NCI-H187 (cell line): ENCODE results near the gene RAX.

ENCODE experiments used
- DNase-seq, 2 experiments: peaks; one replicate each; lab custom pipeline; 2025; lab: John Stamatoyannopoulos, UW

The RAX gene

DNA sequence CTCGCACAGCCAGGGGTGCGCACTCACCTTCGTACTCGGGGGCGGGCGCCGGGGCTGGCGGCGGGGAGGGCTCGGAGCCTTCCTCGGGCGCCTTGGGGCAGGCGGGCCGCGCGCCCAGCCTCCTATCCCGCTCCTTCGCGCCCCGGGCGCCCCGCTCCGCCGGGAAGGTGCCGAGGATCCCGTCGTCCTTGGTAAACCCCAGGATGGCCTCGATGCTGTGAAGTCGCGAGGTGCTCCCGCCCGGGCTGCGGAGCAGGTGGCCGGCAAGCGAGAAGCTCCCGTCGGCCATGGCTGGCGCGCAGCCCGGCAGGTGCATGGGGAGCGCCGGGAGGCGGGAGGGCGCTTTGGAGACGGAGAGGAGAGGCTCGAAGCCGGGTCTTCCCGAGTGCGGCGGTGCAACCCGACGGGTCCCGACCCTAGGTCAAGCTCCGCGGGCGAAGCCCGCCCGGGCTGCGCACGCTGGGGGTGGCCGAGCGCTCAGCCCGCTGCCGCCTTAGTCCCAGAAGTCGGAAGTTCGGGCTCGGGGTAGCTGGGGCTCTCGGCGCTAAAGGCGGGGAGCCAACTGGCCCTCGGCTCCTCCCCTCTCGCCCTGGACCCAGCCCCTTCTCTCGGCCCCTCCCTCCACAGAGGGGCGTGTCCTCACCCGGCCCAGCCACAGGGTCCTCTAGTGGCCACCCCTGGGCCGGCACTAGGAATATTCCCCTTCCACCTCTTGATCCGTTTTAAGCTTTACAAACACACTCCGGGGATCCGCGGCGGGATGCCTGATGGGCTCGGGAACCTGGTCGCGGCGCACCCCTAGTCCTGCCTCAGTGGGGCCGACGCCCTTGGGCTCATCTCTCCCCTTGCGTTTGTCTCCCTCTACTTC is at the start of gene RAX:
RAX (minus strand) TSS at position 564 of the 868 bp plus-strand sequence; CDS start at position 316, 248 bp downstream.
- no peak for DNase-seq

DNA sequence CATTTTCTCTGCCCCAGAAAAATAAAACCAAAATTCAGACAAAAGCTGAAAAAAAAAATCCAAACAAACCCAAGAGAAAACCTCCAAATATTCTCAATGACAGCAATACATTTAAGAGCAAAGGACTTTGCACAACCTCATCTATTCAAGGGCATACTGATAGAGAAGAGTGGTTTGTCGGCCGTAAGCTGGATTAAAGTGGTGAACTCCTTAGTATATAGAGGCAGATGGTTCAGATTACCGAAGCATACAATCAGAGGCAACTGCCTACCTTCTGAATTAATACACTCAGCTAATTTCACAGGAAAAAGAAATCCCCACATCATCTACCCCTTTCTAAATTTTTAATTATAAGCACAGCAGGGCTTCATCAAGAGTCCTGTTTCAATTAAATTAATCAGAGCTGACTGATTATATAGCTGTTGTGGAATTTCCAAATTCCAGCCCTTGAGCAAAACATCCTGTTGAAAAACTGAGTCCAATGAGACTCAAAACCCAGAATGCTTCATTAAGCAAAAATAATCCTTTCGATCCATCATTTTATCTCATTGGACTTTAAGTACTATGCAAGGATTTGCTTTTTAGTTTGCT is 45.3 kb upstream of the RAX start, which contains the start of gene CPLX4:
CPLX4 (minus strand) TSS at position 190 of the 591 bp plus-strand sequence; CDS start at position 3, 187 bp downstream.
- no peak for DNase-seq

DNA sequence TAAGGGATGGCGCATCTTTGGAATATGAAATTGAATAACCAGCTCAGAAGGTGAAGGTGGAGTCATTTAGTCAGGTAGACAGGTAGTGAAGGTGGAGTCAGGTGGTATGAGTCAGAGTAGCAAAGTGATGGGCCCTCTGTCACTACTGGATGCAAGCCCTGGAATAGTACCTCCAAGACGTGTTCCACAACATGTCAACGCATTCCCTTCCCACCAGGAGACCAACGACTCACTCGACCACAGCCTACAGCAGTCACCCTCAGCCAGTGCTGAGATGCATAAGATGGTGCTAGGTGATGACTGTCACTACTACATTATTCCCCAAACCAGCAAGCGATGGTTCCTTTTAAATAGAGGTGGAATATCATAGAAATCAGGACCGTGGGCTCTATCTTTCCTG is 38.4 kb upstream of the RAX start:
- no peak for DNase-seq

DNA sequence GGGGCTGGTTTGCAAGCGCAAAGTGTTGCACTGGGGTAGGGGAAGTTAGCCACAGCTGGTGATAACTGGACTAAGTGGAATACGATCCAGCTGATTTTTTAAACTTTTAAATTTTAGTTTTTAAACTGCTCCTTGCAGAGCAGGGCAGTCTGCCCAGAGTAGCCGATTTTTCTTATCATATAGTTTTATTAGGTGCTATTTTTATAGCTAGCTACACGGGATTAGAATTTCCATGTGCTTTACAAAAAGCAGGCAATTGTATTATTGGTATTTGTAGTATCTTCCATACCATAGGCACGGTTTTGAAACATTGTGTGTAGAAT is 35.6 kb upstream of the RAX start:
- no peak for DNase-seq

- peak in 1 of 2 experiments; percentile 25 for DNase-seq
These were observed 35.1 kb upstream of the RAX start for GRCh38 chr18:59308248-59308937.

GRCh38 chr18:59306640-59307039 is 33.4 kb upstream of the RAX start:
- no peak for DNase-seq

DNA sequence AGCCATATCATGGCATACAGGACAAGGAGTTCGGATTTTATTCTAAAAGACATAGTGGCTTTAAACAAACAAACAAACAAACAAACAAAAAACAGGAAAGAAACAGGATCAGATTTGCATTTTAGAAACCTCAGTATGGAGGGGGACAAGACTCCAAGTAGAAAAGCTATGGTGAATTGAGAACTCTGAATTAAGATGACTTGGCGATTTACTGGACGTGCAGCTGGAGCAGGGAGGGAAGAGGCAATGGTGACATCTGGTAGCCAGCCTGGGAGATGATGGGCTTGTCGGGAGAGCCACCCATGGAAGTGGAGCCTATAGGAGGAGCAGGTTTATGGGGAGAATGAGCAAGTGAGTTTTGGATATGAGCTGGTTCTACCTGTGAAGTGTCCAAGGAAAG is 32.0 kb upstream of the RAX start:
- DNase-seq, result no peak

DNA sequence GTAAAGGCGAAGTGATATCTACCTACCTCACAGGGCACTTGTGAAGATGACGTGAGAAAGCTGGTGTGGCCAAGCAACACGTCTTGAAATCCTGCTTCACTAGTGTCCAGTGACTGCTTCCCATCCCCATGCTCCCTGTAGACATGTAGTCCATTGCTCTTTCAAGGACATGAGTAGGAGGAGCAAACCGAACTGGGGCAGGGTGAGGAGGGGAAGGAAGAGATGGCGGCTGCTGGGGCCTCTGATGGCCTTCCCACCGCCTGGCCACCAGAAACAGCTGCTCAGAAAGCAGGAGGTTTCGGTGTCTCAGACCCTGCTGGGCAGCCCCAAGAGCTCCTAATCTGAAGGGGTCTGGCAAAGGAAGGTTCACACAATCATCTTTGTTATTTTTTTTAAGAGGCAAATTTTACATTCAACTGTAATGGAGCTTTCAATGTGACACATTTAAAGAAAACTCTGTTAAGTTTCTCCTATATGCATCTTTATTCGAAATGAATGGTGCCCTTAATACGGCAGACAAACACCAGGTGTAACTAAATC is 30.5 kb upstream of the RAX start:
- no peak for DNase-seq

DNA sequence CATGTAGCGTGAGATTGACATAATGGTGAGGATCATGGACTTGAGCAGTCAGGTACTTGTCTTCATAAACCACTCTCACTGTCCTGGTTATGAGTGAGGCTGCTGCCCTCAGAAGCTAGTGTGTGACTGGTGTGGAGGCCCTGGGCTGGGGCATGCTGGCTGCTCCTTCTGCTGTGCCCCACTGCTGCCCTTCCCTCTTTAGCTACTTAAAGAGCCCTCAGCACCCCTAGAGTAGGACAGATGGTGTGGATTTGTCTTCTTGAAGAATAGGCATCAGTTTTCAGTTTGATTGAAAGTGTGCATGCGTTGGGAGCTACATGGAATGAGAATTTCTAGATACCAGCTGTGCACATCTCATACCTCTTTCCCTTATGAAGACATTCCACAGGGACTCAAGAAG is 29.8 kb upstream of the RAX start:
- DNase-seq, result no peak

GRCh38 chr18:59301929-59302328 is 28.7 kb upstream of the RAX start:
- DNase-seq, result no peak

DNA sequence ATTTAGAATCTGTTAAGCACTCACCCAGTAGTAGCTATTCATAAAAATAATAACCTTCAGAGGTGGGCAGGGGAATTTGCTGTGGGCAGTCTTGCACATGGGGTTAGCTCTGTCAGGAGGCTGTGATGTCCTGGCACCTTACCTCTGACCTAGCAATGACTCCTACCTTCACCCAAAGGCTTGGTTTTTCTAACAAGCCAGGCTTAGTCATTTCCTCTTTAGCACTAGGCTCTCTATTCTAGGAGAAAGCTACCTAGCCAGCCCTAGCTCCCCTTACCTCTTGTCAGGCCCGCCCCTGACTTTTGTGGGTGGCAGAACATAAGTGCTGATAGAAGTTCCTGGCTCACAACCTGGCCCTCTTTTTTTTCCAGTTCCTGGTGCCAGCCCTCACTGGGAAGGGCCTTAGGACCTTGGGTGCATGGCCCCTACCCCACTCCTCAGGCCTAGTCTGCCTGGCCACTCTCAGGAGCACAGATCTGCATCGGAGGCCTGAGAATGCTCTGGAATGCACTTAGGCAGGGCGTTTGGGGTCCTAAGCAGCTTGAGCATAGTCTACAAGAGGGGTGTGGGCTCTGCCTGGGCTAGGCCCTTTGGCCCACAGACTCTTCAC is 27.5 kb upstream of the RAX start:
- no peak for DNase-seq

DNA sequence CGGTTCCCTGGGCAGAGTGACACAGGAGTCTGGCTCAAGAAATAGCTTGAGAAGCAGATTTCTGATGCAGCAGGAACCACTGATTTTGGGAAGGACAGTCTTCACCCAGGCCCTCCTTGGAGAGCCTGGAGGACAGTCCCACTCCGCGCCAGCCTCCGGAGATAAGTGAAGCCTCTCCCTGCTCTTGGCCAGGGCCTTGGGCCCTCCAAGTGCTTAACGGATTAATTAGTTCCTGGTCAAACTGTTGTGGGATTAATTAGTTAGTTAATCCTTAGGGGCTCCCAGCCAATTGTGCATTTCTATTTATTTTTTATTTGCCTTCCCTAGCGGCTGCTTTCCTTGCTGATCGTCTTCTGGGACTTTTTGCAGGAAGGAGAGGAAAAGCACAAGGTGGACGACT is 25.6 kb upstream of the RAX start:
- DNase-seq, result no peak

DNA sequence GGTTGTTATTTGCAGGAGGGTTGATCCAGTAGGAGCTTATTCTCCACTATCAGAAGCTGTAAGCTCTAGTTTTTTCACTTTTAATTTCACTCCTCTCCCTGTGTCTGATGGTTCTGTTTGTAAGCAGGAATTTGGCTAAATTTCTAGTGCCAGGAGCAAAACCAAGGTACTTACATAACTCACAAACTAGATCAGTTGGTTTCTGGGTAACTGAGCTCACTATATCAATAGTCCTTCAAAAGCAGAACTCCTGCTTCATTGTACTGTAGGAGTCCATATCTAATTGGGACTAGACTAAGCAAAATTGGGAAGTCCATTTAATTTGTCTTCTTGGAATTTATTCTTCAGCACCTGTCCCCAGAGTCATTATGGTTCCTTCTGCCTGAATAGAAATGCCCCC is 20.1 kb upstream of the RAX start:
- no peak for DNase-seq

DNA sequence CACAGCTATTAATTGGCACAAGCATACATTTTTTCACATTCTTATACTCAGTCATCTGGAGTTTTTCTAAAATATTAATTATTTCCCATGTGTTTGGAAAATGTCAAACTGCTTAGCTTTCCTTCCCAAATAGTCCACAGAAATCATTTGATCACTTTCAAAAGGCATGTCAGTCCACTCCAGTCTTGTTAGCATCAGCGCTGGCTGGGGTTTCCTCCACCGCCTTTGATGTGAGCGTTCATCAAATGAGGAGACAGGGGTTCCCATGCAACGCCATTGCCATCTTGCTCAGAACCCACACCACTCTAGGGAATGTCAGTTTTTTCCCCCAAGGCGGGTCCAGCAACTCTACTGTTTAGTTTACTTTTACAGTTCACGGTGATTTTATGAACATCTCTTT is 13.1 kb upstream of the RAX start:
- no peak for DNase-seq

DNA sequence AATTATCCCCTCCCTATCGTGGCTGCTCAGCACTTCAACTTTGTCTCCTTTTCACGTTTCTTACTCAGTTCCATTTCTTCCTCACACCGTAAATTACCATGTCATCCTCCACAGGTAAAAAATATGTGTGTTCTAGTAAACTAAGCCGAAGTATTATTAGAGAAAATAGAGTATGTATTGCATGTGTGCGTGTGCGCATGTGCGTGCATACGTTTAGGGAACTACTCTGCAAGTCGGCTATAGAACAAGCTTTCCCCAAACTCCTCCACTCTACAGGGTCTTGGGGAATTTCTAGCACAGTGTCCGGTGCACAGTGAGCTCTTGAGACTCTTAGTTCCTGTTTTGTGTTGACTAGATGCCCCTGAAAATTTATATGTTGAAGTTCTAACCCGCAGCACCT is 9.1 kb upstream of the RAX start:
- no peak for DNase-seq

GRCh38 chr18:59279722-59280121 is 6.5 kb upstream of the RAX start:
- DNase-seq, result no peak

- DNase-seq, result no peak
These were observed 5.9 kb upstream of the RAX start for GRCh38 chr18:59279193-59279592.

GRCh38 chr18:59278793-59279192 is 5.5 kb upstream of the RAX start:
- no peak for DNase-seq

GRCh38 chr18:59276047-59276446 is 2.8 kb upstream of the RAX start:
- DNase-seq, result no peak

DNA sequence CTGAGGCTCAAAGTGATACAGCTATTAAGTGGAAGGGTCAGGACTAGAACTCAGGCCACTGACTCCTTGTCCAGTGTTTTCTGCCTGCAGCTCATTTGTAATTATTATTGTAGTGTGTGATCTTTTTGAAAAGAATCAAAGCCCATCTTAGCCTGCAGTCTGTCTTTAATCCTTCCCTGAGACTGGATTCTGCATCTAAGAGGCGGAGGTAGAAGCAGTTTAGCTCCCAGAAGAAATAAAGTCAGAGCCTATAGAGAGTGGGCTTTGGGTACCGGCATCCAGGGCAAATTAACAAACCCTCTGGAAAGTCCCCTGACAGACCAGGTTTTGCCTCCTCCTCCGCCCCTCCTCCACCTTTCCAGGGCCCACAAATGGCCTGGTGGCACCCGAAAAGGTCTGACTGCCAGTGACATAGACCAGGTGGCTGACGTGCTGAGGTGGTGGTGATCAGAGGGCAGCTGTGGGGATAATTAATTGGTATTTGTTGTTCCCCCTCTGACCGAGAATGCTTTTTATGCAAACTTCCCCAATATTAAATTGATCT is 2.2 kb upstream of the RAX start:
- no peak for DNase-seq

DNA sequence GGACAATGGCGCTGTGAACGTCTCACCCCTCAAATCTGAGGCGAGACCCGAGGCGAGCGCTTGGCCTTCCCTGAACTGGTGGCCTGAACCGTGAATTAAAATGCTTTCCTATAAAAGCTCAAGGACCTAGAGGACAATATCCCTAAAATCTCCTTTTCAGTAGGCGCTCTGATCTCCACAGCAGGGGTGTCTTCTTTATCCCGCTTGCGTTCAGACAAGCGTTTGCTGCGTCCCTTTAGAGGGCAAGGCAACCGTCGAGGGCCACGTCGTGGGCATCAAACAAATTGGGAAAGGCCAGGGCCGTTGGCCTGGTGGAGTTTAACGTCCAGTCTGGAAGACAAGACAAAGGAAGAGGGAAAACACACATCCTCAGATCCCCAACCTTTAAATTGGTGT is 1.3 kb upstream of the RAX start:
- DNase-seq, result no peak
